G401 (cell line): ENCODE measurements around the gene TRIM34. TPM values are rescaled to one million over a fixed set of nuclear protein-coding genes. Genes with fewer than 3 reads are reported as not detected.
"Not testable (repeated sequence)": the region's sequence is repeated elsewhere in the genome, so short reads cannot be mapped to it uniquely, and the experiment has no call there.

Experiments
- DNase-seq: peaks from one replicate; pipeline ENCODE4 v3.0.0-alpha.2; 2015; ENCODE audit warnings: low spot score
- in situ Hi-C: cut with HindIII; loops from 2 replicates; pipeline ENCODE4 v1.10.0; 2016; ENCODE audit warnings: low sequenced_read_pairs, mixed read lengths
- total RNA-seq: library from RNA; depleted of rRNA; stranded (reverse); fragments of >200 nt; shearing (Covaris generic); gene quantifications from 2 replicates; pipeline ENCODE4 v1.2.3, GENCODE V29; 2014

Gene TRIM34
- total RNA-seq, 1 experiment from 2014 or later, result not detected

DNA sequence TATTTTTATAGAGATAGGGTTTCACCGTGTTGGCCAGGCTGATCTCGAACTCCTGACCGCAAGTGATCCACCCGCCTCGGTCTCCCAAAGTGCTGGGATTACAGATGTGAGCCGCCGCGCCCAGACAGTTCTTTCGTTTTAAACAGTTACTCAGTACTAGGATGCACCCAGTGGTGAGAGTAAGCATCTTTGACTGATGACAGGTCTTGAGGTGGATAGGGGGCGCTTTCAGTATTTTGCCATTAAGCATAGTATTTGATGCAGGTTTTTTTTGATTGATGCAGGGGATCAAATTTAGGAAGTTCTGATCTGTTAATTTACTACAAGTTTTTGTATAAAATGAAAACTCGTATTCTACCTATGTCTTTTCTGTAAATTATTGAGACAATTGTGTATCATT lies 13.2 kb upstream of the TRIM34 start:
- in situ Hi-C loops, result no loop called here
- no peak for DNase-seq

DNA sequence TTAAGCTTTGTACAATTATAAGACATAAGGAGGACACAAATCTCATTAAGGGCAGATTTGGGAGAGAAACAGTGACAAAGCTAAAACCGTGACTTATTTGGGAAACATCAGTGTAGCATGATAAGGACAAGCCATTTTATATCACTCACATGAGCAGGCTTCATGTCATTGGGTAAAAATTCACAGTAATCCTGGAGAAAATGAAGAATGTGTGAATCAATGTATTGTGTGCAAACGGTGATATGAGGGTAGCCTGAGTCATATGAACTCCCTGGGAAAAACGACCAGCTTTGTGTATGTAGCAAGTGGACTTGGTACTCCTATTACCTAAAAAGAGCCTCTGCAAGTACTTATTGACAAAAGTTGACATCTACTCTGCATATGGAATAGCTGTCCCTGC lies 6.0 kb upstream of the TRIM34 start:
- in situ Hi-C loops, result no loop called here
- no peak for DNase-seq

DNA sequence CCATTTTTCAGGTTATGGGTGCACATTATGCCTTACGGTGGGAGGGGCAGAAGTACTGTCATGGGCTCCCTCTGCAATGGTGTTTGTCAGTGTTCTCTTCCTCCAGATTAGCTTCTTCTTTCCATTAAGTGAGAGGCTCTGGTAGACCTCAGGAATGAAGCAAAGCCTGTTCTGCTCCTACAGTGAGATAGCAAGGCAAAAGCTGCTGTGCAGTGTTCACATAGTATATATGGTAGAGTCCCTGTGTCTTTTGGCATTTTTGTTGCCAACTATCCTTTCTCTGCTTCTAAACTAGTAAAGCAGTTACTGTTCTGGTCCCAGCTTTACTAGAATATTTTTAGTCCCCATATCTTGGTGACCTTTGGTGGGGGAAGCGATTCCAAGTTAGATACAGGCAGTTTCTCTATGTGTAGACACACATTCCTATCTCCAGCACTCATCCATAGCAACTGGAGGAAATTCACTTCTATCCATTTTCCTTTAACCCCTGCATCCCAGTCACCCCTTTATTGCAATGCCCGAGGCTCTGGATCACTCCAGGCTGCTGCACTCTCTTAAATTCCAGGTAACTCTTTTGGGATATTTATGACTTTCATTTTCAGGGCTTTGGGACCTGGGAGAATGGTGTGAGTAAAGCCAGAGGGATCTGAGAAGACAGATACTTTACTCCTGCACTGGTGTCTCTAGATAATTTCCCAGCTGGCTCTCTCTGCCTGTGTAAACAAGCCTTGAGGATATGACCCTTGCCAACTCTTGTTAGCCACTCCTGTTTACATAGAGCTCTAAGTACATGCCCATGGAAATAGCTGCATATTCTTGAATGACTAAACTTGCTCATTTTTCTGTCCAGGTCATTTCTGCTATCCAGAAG lies 3.9 kb upstream of the TRIM34 start:
- DNase-seq, result no peak
- in situ Hi-C loops, result no loop called here

DNA sequence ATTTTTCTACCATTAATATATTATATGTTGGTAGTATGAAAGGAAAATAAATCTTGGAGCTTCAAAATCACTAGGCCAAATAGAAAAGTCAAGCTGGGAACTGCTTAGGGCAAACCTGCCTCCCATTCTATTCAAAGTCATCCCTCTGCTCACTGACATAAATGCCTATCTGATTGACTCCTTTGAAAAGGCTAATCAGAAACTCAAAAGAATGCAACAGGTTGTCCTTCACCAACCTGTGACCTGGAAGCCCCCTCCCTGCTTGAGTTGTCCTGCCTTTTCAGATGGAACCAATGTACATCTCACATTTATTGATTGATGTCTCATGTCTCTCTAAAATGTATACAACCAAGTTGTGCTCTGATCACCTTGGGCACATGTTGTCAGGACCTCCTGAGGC lies 3.2 kb upstream of the TRIM34 start:
- no peak for DNase-seq
- in situ Hi-C loops, result no loop called here

DNA sequence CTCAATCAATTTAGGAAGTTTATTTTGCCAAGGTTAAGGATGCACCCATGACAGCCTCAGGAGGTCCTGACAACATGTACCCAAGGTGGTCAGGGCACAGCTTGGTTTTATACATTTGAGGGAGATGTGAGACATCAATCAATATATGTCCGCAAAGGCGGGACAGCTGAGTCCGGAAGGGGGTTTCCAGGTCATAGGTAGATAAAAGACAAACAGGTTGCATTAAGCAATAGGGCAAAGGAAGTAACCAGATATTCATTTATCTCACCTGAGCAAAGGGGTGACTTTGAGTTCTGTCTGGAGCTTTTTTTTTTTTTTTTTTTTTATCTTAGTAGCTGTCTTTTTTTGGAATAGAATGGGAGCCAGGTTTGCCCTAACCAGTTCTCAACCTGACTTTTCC lies 2.0 kb upstream of the TRIM34 start:
- DNase-seq, result no peak
- in situ Hi-C loops, result no loop called here

DNA sequence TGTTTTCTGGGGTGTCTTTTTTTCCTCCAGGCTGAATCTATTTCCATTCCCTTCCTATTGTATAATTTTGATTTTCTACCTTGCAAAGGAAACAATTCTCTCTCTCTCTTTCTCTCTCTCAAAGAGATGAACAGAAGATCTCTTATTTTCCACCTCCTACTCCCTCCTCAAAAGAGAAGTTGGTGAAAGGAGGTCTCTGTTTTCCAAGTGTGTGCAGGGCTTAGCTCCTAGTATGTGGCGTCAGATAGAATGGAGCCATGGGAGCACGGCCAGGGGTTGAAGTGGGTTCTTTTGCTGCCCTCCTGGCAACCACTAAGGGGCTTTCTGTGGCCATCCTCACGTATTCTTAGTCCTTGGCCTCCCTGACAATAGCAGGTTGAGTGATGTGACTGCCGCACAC lies 480 bp downstream of the TRIM34 start:
- DNase-seq, result no peak

DNA sequence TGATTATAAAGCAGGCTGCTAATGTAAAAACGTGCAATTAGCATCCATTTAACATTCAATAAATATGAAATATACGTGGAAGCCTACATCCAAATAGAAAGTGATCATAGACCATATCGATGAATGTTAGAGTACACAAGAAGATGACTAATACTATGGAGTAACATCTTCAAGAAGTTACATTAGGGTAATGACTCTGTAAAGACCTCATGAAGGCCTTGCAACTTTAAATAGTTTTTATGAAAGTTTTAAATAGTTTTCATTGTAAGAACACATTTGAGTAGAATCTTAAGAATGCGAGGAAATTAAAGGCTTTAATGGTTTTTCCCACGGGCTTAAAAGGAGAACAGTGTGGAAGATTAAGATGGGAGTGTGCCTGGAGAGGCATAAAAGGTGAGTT lies 1.4 kb downstream of the TRIM34 start:
- in situ Hi-C loops, result no loop called here
- DNase-seq, result no peak

More for the DNA sequence above, 480 bp downstream of the TRIM34 start:
- in situ Hi-C loops, result no loop called here

DNA sequence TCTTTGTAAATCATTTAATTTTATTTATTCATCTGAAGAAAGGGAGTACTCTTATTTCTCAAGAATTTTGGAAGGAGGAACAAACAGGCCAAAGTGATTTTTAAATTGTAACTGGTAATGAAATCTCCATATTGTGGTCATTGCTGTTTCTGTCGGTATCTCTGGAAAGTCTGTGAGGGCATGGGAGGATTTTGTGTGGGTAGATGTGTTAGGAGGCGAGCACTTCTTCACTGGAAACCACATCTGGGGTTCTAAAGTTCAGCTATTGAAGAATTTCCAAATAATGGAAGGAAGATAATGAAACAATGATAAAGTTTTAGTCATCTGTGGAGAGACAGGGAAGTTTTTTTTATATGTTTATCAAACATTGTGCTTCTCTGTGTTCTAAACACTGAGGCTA lies 6.6 kb downstream of the TRIM34 start:
- in situ Hi-C loops, result no loop called here

DNA sequence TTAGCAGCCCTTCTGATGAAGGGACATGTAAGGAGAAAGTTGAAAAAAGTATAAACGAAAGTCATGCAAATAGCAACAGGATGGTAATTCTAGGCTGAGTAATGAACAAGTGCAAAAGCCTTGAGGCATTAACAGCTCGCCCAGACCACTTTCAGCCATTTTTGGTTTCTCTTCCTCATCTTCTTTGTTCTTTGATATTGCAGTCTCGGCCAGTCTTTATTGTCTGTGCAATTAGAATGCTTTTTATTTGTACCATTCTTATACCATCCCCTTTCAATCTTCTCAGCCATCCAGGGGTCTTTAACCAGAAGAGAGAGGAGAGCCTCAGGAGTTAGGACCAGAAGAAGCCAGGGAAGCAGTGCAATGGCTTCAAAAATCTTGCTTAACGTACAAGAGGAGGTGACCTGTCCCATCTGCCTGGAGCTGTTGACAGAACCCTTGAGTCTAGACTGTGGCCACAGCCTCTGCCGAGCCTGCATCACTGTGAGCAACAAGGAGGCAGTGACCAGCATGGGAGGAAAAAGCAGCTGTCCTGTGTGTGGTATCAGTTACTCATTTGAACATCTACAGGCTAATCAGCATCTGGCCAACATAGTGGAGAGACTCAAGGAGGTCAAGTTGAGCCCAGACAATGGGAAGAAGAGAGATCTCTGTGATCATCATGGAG lies 7.3 kb downstream of the TRIM34 start:
- in situ Hi-C loops, result no loop called here

More for the DNA sequence above, 6.6 kb downstream of the TRIM34 start:
- no peak for DNase-seq

DNA sequence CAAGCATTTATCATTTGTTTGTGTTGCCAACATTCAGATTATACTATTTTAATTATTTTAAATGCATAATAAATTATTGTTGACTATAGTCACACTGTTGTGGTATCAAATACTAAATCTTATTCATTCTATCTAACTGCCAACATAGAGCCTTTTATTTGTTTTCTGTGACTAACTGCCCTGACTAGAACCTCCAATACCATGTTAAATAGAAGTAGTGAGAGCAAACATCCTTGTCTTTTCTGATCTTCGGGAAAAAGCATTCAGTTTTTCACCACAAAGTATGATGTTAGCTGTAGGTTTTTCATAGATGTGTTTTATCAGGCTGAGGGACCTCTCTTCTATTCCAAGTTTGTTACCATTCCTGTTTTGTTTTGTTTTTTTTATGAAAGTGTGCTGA lies 15.2 kb downstream of the TRIM34 start:
- DNase-seq, result no peak
- in situ Hi-C loops, result no loop called here

More for the DNA sequence above, 7.3 kb downstream of the TRIM34 start:
- DNase-seq, result no peak

DNA sequence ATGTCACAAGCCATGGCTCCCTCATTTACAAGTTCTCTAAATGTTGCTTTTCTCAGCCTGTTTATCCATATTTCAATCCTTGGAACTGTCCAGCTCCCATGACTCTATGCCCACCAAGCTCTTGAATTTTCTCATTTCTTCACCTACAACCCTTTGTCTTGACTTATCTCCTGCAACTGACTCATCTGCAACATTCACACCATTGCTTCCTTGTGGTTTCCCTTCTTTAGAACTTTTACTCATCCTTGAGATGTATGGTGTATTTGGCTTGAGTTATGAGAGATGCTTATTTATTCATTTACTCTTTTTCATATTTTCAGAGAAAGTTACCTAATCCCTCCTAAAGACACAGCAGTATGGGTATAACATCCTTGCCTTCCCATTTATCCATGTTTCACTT lies 18.8 kb downstream of the TRIM34 start:
- DNase-seq, result no peak
- in situ Hi-C loops, result no loop called here

DNA sequence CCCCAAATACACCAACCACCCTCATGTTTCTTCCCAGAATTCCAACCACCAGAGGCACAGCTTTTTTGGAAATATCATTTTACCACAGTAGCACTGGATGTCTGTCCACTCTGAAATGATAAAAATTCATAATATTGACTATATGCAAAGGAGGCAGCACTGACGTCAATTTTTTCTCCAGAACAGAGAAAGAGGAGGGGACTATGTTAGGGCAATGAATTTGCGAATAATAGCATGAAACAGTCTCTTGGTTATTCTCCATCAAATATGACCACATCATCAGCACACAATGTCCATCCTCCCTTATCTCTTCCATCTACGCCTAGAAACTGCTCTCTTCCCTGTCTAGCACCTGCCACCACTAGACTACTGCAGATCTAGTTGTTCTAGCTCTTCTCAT lies 21.3 kb downstream of the TRIM34 start:
- DNase-seq, result no peak
- in situ Hi-C loops, result no loop called here

DNA sequence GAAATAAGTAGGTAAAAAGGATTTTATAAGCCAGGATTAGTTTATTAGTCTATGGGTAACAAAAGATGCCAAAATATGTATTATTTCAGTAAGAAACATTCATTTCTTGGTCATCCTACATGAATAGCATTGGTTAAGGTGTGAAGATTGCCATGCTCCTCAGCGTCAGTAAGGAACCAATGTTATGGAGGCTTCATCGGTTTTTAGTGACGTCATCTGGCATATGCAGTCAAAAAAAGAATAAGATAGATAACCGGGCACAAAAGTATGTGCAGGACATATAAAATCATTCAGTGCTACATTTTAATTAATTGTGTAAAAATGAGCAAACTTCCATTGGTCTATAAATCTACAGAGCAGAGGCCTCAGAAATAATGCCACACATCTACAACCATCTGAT lies 30.7 kb downstream of the TRIM34 start:
- in situ Hi-C loops, result no loop called here
- DNase-seq, result no peak

DNA sequence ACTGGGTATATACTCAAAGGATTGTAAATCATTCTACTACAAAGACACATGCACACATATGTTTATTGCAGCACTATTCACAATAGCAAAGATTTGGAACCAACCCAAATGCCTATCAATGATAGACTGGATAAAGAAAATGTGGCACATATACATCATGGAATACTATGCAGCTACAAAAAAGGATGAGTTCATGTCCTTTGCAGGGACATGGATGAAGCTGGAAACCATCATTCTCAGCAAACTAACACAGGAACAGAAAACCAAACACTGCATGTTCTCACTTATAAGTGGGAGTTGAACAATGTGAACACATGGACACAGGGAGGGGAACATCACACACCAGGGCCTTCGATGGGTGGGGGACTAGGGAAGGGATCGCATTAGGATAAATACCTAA lies 32.2 kb downstream of the TRIM34 start:
- in situ Hi-C loops, DNase-seq: not testable (repeated sequence)

DNA sequence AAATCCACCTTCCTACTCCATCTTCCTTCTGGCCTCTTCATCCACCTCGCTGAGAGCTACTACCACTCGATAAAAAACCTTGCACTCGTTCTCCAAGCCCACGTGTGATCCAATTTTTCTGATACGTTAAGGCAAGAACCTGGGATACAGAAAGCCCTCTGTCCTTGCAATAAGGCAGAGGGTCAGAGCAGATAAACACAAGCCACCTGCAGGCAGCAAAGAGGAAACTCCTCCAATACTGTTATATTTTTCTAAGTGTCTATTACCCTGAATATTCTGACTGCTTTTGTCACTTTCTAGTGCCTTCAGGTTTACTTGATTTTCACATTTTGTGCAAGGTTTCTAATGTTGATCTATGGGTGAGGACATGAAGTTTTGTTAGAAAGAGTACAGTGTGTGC lies 33.5 kb downstream of the TRIM34 start:
- no peak for DNase-seq
- in situ Hi-C loops, result no loop called here

DNA sequence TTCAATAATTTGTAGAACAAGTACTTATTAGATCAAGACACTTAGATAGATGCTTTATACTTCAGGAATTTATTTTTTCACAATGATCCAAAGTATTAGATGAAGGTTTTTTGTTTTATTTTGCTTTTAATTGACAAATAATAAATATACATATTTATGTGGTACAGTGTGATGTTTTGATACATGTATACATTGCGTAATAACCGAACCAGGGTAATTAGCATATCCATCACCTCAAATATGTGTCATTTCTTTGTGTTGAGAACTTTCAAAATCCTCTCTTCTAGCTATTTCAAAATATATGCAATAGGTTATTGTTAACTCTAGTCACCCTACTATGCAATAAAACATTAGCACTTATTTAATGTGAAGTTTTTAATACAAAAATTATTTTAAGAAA lies 38.7 kb downstream of the TRIM34 start:
- DNase-seq, result no peak
- in situ Hi-C loops, result no loop called here

DNA sequence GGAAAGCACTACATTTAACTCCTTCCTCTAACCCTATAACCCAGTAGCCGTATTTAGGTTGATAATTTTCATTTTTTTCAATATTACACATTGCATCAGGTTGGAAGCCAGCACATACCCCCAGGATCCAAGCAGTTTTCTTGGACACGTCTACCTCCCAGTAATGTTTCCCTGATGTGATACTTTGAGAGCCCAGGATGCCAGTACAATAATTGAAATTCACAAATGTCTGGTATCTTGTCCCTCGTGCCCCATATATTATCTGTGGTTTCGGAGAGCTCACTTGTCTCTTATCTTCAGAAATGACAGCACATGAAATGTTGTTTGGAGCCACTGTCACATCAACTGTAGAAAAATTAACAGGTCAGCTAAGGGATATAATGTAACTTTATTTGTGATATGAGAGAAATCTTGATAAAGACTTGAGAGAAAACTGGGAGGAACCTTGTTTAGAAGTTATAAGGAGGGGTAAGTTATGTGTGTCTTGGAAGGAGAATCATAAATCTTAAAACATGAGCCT lies 40.3 kb downstream of the TRIM34 start:
- DNase-seq, result no peak
- in situ Hi-C loops, result no loop called here

DNA sequence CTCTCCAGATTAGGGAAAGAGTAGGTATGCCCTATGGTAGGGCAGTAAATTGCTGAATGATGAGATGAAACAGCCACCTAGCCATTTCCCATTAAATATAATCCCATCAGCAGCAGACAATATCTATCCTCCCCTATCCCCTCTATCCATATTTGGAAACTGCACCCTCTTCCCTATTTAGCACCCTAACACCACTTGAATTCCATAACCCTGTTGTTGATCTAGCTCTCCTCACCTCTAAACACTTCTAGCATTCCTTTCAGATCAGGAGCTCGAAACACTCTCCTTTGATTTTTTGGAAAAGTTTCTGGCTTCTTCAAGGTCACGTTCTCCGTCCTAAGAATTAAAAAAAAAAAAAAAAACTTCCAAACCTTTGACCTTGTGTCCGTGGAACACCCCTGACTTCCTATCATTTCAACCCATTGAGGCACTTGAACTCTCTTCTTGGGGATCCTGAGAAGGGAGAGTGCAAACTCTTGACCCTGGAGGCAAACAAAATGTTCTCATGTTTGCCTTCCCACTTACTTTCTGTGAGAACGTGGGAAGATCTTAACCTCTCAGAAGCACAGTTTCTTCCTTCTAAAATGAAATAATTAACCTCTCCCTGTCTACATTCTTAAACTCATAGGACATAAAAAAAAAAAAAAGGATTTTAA lies 41.1 kb downstream of the TRIM34 start:
- no peak for DNase-seq
- in situ Hi-C loops, result no loop called here

DNA sequence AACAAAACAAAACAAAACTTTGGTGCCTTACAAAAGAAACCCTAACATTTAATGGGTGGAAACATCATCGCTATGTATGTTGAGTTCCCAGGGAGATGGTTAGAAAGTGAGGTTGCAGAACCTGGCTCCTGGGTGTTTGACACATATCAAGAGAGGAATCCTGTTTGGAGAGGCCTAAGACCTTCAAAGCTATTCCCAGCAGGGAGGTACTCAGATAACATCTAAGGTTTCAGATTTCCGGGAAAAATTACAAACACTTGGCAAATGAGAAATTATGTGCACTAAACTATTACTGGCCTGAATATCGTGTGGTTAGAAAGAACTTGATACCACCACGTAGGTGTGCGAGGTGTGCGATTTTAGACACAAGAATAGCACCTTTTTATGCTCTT lies 41.6 kb downstream of the TRIM34 start:
- in situ Hi-C loops, result no loop called here
- DNase-seq, result no peak

DNA sequence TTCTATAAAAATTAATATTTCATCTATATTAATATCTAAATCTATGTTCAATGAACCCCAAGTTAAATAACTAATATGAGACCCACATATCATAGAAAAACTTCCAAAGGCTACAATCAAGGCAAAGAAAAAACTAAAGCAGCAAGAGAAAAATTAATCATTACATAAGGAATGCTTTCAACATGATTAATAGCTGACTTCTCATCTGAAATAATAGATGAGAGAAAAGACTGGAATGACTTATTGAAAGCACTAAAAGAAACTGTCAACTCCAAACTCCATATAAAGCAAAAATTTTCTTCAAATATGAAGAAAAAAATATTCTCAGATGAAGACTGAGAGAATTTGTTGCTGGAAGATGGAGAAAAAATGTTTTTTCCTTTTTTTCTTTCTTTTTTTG lies 47.0 kb downstream of the TRIM34 start:
- in situ Hi-C loops, result no loop called here
- no peak for DNase-seq
